Neural cell (in vitro differentiated cells): ENCODE data around the gene FAM83F. TPM values are rescaled to one million over a fixed set of nuclear protein-coding genes. Genes with fewer than 3 reads are reported as not detected.

Experiments
- H2AFZ ChIP-seq: fragments of 200-600, 300-800 bp; sonication (generic), shearing (Covaris generic); 2 replicates; pipeline ENCODE4 v1.6.0; 2014; ENCODE audit warnings: low read depth, mild to moderate bottlenecking, antibody characterized with exemption, low read length, moderate library complexity
- H3F3A ChIP-seq: fragments of 200-600 bp; shearing (Covaris generic); 2 replicates; pipeline ENCODE4 v1.6.1; 2016; ENCODE audit warnings: mild to moderate bottlenecking, moderate library complexity, mixed read lengths, antibody characterized with exemption, low read length; ENCODE audit not compliant: insufficient read depth, poor library complexity, severe bottlenecking
- H3K27ac ChIP-seq: fragments of 200-600, 300-800 bp; sonication (generic), shearing (Covaris generic); 2 replicates; pipeline ENCODE4 v1.5.1; 2014; ENCODE audit warnings: mild to moderate bottlenecking, low read length, moderate library complexity
- H3K27me3 ChIP-seq: fragments of 300-800, 200-600 bp; sonication (generic), shearing (Covaris generic); 2 replicates; pipeline ENCODE4 v1.6.0; 2014; ENCODE audit warnings: mild to moderate bottlenecking, low read depth, low read length, moderate library complexity; ENCODE audit not compliant: insufficient read depth
- H3K36me3 ChIP-seq: fragments of 300-800, 200-600 bp; sonication (generic), shearing (Covaris generic); 2 replicates; pipeline ENCODE4 v1.5.1; 2014; ENCODE audit warnings: mild to moderate bottlenecking, antibody characterized with exemption, low read length, moderate library complexity; ENCODE audit not compliant: insufficient read depth
- H3K4me2 ChIP-seq: fragments of 300-800, 200-600 bp; sonication (generic), shearing (Covaris generic); 2 replicates; pipeline ENCODE4 v1.6.0; 2014; ENCODE audit warnings: mild to moderate bottlenecking, low read length
- H3K4me3 ChIP-seq: fragments of 300-800, 200-600 bp; sonication (generic), shearing (Covaris generic); 2 replicates; pipeline ENCODE4 v1.5.1; 2014; ENCODE audit warnings: mild to moderate bottlenecking, low read length, moderate library complexity
- H3K79me2 ChIP-seq: fragments of 200-600 bp; shearing (Covaris generic); replicated peaks from 2 replicates; pipeline ENCODE4 v1.6.0; 2014; ENCODE audit warnings: mild to moderate bottlenecking, low read length, moderate library complexity; ENCODE audit not compliant: insufficient read depth
- H3K9ac ChIP-seq: fragments of 300-800, 200-600 bp; sonication (generic), shearing (Covaris generic); 2 replicates; pipeline ENCODE4 v1.6.1; 2016; ENCODE audit warnings: mild to moderate bottlenecking, low read length, mixed read lengths
- H3K9me2 ChIP-seq: fragments of 200-600 bp; shearing (Covaris generic); 2 replicates; pipeline ENCODE4 v1.6.1; 2016; ENCODE audit warnings: mild to moderate bottlenecking, low read length, mixed read lengths; ENCODE audit not compliant: insufficient read depth
- H3K9me3 ChIP-seq: fragments of 200-600, 300-800 bp; sonication (generic), shearing (Covaris generic); 2 replicates; pipeline ENCODE4 v1.6.1; 2016; ENCODE audit warnings: mild to moderate bottlenecking, mixed run types, low read length, moderate library complexity, mixed read lengths
- H4K20me1 ChIP-seq: fragments of 200-600 bp; shearing (Covaris generic); 2 replicates; pipeline ENCODE4 v1.6.1; 2016; ENCODE audit warnings: mild to moderate bottlenecking, mixed run types; ENCODE audit not compliant: insufficient read depth
- EP300 ChIP-seq: fragments of 450-650 bp; conservative IDR thresholded peaks from 2 replicates; pipeline ENCODE4 v1.6.1; 2014; ENCODE audit warnings: antibody characterized with exemption, mild to moderate bottlenecking, moderate library complexity; ENCODE audit not compliant: poor library complexity, severe bottlenecking
- EZH2 ChIP-seq: fragments of 200-600, 300-800 bp; shearing (Covaris generic), sonication (generic); IDR thresholded peaks from 2 replicates; pipeline ENCODE4 v1.6.1; 2014; ENCODE audit warnings: antibody characterized with exemption, low read length, borderline replicate concordance, mild to moderate bottlenecking; ENCODE audit not compliant: insufficient read depth, poor library complexity, severe bottlenecking
- MXI1 ChIP-seq: fragments of 450-650 bp; conservative IDR thresholded peaks from 2 replicates; pipeline ENCODE4 v1.6.1; 2014; ENCODE audit warnings: antibody characterized with exemption, mild to moderate bottlenecking; ENCODE audit not compliant: poor library complexity, severe bottlenecking
- POLR2AphosphoS5 ChIP-seq: IDR thresholded peaks from 2 replicates; pipeline ENCODE4 v1.6.1; 2012
- RAD21 ChIP-seq: fragments of 450-650 bp; conservative IDR thresholded peaks from 2 replicates; pipeline ENCODE4 v1.6.1; 2014; ENCODE audit warnings: antibody characterized with exemption, mild to moderate bottlenecking, moderate library complexity
- SMC3 ChIP-seq: fragments of 450-650 bp; conservative IDR thresholded peaks from 2 replicates; pipeline ENCODE4 v1.6.1; 2014; ENCODE audit warnings: antibody characterized with exemption, mild to moderate bottlenecking, moderate library complexity; ENCODE audit not compliant: poor library complexity
- TAF1 ChIP-seq: IDR thresholded peaks from 2 replicates; pipeline ENCODE4 v1.6.1; 2012; ENCODE audit warnings: low read depth
- polyA plus RNA-seq: library from polyadenylated mRNA; depleted of rRNA; stranded (reverse); fragments of >200 nt; gene quantifications from 2 replicates; pipeline ENCODE4 v1.2.3, GENCODE V29; 2014
- TF ChIP-seq, protein P1 (sequence below): fragments of 450-650 bp; IDR thresholded peaks from 2 replicates; pipeline ENCODE4 v1.5.1; 2014; ENCODE audit warnings: antibody characterized with exemption, mild to moderate bottlenecking, moderate library complexity; ENCODE audit not compliant: poor library complexity, severe bottlenecking
- TF ChIP-seq, protein P2 (sequence below): IDR thresholded peaks from 2 replicates; pipeline ENCODE4 v1.6.1; 2012; ENCODE audit warnings: borderline replicate concordance

The FAM83F gene
- polyA plus RNA-seq, 1 donor from 2014 or later = 0.42 TPM

DNA sequence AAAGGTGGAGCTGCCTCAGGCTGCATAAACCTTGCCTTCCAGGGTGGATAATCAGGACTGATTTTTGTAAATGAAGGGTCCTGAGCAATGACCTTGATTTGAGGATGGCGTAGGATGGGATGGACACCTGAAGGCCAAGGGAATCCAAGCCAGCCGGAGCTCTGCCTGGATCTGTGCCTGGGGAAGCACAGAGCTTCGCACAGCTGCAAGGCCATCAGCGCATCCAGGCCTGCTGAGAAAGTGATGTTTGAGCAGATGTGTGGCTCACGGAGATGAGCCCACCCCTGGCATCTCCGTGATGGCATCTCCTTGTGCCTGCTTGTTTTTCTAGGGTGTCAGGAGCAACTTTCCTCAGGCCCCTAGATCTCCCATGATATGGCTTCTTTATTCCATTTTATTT, 23.3 kb downstream of the FAM83F start:
- no peak overlapping the region for H3K9ac ChIP-seq
- TF ChIP-seq MXI1 (no peak), EP300 (no peak), TAF1 (no peak), RAD21 (no peak), EZH2 (no peak), SMC3 (no peak), POLR2AphosphoS5 (no peak)
- TF ChIP-seq, protein P1, sequence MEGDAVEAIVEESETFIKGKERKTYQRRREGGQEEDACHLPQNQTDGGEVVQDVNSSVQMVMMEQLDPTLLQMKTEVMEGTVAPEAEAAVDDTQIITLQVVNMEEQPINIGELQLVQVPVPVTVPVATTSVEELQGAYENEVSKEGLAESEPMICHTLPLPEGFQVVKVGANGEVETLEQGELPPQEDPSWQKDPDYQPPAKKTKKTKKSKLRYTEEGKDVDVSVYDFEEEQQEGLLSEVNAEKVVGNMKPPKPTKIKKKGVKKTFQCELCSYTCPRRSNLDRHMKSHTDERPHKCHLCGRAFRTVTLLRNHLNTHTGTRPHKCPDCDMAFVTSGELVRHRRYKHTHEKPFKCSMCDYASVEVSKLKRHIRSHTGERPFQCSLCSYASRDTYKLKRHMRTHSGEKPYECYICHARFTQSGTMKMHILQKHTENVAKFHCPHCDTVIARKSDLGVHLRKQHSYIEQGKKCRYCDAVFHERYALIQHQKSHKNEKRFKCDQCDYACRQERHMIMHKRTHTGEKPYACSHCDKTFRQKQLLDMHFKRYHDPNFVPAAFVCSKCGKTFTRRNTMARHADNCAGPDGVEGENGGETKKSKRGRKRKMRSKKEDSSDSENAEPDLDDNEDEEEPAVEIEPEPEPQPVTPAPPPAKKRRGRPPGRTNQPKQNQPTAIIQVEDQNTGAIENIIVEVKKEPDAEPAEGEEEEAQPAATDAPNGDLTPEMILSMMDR = no peak
- TF ChIP-seq, protein P2, sequence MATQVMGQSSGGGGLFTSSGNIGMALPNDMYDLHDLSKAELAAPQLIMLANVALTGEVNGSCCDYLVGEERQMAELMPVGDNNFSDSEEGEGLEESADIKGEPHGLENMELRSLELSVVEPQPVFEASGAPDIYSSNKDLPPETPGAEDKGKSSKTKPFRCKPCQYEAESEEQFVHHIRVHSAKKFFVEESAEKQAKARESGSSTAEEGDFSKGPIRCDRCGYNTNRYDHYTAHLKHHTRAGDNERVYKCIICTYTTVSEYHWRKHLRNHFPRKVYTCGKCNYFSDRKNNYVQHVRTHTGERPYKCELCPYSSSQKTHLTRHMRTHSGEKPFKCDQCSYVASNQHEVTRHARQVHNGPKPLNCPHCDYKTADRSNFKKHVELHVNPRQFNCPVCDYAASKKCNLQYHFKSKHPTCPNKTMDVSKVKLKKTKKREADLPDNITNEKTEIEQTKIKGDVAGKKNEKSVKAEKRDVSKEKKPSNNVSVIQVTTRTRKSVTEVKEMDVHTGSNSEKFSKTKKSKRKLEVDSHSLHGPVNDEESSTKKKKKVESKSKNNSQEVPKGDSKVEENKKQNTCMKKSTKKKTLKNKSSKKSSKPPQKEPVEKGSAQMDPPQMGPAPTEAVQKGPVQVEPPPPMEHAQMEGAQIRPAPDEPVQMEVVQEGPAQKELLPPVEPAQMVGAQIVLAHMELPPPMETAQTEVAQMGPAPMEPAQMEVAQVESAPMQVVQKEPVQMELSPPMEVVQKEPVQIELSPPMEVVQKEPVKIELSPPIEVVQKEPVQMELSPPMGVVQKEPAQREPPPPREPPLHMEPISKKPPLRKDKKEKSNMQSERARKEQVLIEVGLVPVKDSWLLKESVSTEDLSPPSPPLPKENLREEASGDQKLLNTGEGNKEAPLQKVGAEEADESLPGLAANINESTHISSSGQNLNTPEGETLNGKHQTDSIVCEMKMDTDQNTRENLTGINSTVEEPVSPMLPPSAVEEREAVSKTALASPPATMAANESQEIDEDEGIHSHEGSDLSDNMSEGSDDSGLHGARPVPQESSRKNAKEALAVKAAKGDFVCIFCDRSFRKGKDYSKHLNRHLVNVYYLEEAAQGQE = no peak
- H3K4me3 ChIP-seq = no peak overlapping the region
- H3F3A ChIP-seq = no peaks in the 10 kb centered on the region
- no peak overlapping the region for H2AFZ ChIP-seq
- no peaks in the 10 kb centered on the region for H4K20me1 ChIP-seq
- no peaks in the 10 kb centered on the region for H3K27me3 ChIP-seq
- no peaks in the 10 kb centered on the region for H3K9me3 ChIP-seq
- H3K9me2 ChIP-seq = no peaks in the 10 kb centered on the region
- no peak overlapping the region for H3K4me2 ChIP-seq
- H3K36me3 ChIP-seq = no peaks in the 10 kb centered on the region
- H3K27ac ChIP-seq = no peak overlapping the region
- no peaks in the 10 kb centered on the region for H3K79me2 ChIP-seq

DNA sequence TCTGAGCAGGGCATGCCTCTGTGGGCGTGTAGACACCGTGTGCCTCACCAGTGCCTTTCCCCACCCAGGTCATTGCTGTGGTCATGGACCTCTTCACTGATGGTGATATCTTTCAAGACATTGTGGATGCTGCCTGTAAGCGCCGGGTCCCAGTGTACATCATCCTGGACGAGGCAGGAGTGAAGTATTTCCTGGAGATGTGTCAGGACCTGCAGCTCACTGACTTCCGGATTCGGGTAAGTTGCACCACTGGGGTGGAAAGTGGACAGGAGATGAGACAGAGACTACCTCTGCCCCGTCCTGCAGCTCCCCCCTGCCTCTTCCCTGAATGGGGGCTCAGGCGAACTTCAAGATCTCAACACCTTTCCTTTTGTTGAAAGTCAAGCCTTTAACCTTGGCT, 24.3 kb downstream of the FAM83F start:
- no peaks in the 10 kb centered on the region for H3K36me3 ChIP-seq
- H3K27ac ChIP-seq = no peak overlapping the region
- H3K27me3 ChIP-seq = no peaks in the 10 kb centered on the region
- H3F3A ChIP-seq = no peaks in the 10 kb centered on the region
- no peaks in the 10 kb centered on the region for H3K79me2 ChIP-seq
- no peaks in the 10 kb centered on the region for H3K9me2 ChIP-seq
- no peak overlapping the region for H2AFZ ChIP-seq
- TF ChIP-seq RAD21 = no peak
- TF ChIP-seq, protein P1 = no peak
- no peak for TF ChIP-seq EP300
- no peak for TF ChIP-seq EZH2
- TF ChIP-seq POLR2AphosphoS5 = no peak
- TF ChIP-seq, protein P2 = no peak
- TF ChIP-seq MXI1 = no peak
- no peak for TF ChIP-seq TAF1
- TF ChIP-seq SMC3 = no peak
- no peaks in the 10 kb centered on the region for H3K9me3 ChIP-seq
- H4K20me1 ChIP-seq = no peaks in the 10 kb centered on the region
- no peak overlapping the region for H3K4me2 ChIP-seq
- H3K4me3 ChIP-seq = no peak overlapping the region
- H3K9ac ChIP-seq = no peak overlapping the region
